BE2C (cell line): ENCODE data around the gene IFITM5. TPM values are rescaled to one million over a fixed set of nuclear protein-coding genes. Genes with fewer than 3 reads are reported as not detected.

Experiments
- DNase-seq: peaks from one replicate; pipeline ENCODE4 v3.0.0-alpha.2; 2020
- H3K27me3 ChIP-seq: fragments of 250-450 bp; sonication (Bioruptor Pico); 2 replicates; pipeline ENCODE4 v1.5.1; 2020; ENCODE audit warnings: mild to moderate bottlenecking
- H3K36me3 ChIP-seq: fragments of 250-450 bp; sonication (Bioruptor Pico); 2 replicates; pipeline ENCODE4 v1.5.1; 2020; ENCODE audit warnings: mild to moderate bottlenecking
- H3K4me1 ChIP-seq: fragments of 250-450 bp; sonication (Bioruptor Pico); 2 replicates; pipeline ENCODE4 v1.5.1; 2020
- H3K4me3 ChIP-seq: 2 replicates; pipeline ENCODE4 v1.5.1; 2011; ENCODE audit warnings: low read depth, low read length
- H3K9me3 ChIP-seq: fragments of 250-450 bp; sonication (Bioruptor Pico); 2 replicates; pipeline ENCODE4 v1.5.1; 2020
- CTCF ChIP-seq: IDR thresholded peaks from 2 replicates; pipeline ENCODE4 v1.5.1; 2012; ENCODE audit warnings: mild to moderate bottlenecking, low read depth, low read length
- polyA plus RNA-seq: library from polyadenylated mRNA; unstranded; fragments of >200 nt; gene quantifications from one replicate; pipeline ENCODE4 v1.2.1, GENCODE V29; 2012; ENCODE audit warnings: low read depth, missing spikeins; ENCODE audit not compliant: insufficient read length, insufficient read depth

IFITM5 gene
- polyA plus RNA-seq: not detected

GRCh38 chr11:299081-299891, at the start of gene IFITM5:
Gene IFITM5, minus strand, starts transcription at chr11:299526. Its CDS starts 36 bp downstream, at chr11:299490.
- Histone ChIP-seq H3K9me3 (no peaks in the 10 kb centered on the region), H3K27me3 (peaks cover 4% of the 10 kb centered on the region; the same call in 1 of the 2 replicates), H3K4me3 (no peak within 1 kb of the TSS), H3K4me1 (no peaks in the 10 kb centered on the region), H3K36me3 (no peaks in the 10 kb centered on the region)
- no peak for TF ChIP-seq CTCF
- DNase-seq: no peak

GRCh38 chr11:346529-346928, 47.2 kb upstream of the IFITM5 start:
- TF ChIP-seq CTCF: no peak
- Histone ChIP-seq H3K9me3 (no peaks in the 10 kb centered on the region), H3K36me3 (no peaks in the 10 kb centered on the region), H3K4me1 (no peaks in the 10 kb centered on the region), H3K27me3 (no peaks in the 10 kb centered on the region), H3K4me3 (no peak overlapping the region)
- DNase-seq: no peak

- Histone ChIP-seq H3K4me1 (no peaks in the 10 kb centered on the region), H3K4me3 (no peak overlapping the region), H3K27me3 (no peaks in the 10 kb centered on the region), H3K9me3 (no peaks in the 10 kb centered on the region), H3K36me3 (no peaks in the 10 kb centered on the region)
- TF ChIP-seq CTCF: no peak
- DNase-seq: no peak
Measured at GRCh38 chr11:344836-345578, 45.7 kb upstream of the IFITM5 start.

- Histone ChIP-seq H3K9me3 (no peaks in the 10 kb centered on the region), H3K27me3 (no peaks in the 10 kb centered on the region), H3K4me3 (no peak overlapping the region), H3K4me1 (no peaks in the 10 kb centered on the region), H3K36me3 (no peaks in the 10 kb centered on the region)
- TF ChIP-seq CTCF: no peak
- DNase-seq: no peak
Measured at GRCh38 chr11:342328-342727, 43.0 kb upstream of the IFITM5 start.

GRCh38 chr11:340539-341512, 41.5 kb upstream of the IFITM5 start:
- no peak for TF ChIP-seq CTCF
- Histone ChIP-seq H3K36me3 (no peaks in the 10 kb centered on the region), H3K4me3 (no peak overlapping the region), H3K4me1 (no peaks in the 10 kb centered on the region), H3K9me3 (no peaks in the 10 kb centered on the region), H3K27me3 (no peaks in the 10 kb centered on the region)
- no peak for DNase-seq
